NCI-H1105 (cell line): ENCODE measurements around the gene TLCD3B.
"Not testable (repeated sequence)": the region's sequence is repeated elsewhere in the genome, so short reads cannot be mapped to it uniquely, and the experiment has no call there.

Experiments
- DNase-seq: peaks from one replicate; lab custom pipeline; 2025; lab: John Stamatoyannopoulos, UW

TLCD3B gene

DNA sequence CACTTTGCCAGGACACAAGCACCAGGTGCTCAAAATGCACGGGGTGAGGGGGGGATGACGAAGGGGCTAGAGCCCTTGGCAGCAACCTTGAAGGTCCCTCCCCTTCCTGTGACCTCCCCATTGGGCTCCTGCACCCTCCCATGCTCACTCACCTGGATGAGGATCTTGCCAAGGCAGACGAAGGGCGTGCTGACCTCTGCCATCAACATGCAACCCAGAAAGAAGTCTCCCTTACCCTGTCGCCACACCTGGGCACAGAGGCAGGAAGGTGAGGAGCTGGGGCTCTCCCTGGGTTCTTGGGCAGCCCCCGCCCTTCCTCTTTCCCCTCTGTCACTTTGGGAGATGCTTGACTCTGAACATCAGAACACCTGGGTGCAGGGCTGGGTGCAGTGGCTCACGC is 5.5 kb downstream of the TLCD3B start:
- no peak for DNase-seq

DNA sequence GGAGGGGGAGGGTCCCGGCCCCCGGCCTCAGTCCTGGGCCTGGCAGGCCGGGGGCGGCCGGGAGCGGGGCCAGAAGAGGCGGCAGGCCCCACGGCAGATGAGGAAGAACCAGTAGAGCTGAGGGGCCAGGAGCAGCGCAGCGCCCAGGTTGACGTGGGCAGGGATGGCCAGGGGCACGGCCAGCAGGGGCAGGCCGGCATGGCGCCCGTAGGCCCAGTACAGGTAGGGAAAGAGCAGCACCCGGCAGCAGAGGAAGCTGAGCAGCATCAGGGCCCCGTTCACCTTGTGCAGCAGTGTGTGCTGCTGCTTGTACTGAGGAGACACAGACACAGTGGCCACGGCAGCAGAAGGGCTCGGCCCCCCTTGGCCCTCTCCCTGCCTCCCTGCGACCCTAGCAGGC is 5.9 kb downstream of the TLCD3B start:
- DNase-seq: no peak

DNA sequence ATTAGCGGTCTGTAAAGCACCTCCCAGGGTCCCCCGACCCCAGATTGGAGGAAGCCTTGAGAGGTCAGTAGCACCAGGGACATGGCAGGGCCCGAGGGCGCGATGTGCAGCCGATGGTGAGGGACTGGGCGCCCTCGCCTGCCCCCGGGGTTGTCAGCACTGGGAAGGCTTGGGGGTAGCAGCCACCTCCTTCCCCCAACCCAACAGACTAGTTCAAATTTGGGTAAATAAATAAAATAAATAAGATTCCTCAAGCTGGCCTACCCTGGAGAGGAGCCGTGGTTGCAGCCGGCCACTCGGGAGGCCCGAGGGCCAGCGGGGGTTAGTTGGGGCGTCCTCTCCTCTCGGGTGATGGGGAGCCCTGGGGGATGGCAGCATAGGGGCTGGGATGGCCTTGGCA is 6.6 kb downstream of the TLCD3B start:
- no peak for DNase-seq

DNA sequence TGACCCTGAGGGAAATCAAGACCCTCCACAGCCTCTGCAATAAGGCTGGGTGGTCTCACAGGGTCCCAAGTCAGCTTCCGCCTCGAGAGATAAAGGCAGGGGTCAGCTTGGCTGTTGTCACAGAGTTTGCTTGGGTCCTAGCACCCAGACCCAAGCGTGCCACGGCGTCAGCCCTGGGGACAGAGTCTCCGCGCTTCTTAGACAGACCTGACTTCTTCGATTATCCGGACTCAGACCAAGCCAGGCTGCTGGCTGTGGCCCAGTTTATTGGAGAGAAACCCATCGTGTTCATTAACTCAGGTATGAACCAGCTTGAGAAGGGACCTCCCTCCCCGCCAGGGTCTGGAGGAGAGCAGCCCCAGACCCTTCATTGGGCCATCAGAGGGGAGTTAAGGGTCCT is 7.5 kb downstream of the TLCD3B start:
- DNase-seq: no peak

DNA sequence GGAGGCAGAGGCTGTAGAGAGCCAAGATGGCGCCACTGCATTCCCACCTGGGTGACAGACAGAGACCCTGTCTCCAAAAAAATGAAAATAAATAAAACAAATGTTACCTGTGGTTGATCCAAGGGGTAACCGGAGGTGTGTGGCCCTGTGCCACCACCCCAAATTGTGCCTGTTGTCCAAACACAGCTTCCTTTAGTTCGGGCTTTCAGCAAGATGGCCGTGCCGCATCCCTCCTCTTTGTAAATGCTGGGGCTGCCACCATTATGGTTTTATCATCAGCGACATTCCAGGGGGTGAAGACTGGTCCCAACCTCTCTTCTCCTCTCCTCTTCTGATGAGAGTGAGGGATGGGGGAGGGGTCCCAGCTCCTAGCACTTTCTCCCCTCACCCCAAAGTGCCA is 8.2 kb downstream of the TLCD3B start, which contains the start of gene C16orf92:
Gene C16orf92, plus strand, starts transcription at position 312 of the 400 bp plus-strand sequence. CDS start 143 bp downstream, outside the sequence.
- DNase-seq: no peak

DNA sequence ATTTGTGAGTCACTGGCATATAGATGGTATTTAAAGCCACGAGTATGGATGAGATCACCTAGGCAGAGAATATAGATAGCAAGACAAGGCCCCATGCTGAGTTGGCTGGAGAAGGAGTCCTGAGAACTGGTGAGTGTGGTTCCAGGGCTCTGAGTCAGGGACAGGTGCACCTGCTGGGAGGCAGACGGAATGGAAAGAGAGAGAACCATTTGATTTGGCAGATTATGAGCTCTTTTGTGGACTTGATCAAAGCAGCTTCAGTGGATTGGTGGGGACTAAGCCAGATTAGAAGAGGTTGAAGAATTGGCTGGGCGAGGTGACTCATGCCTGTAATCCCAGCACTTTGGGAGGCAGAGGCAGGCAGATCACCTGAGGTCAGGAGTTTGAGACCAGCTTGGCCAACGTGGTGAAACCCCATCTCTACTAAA is 12.3 kb downstream of the TLCD3B start:
- no peak for DNase-seq

DNA sequence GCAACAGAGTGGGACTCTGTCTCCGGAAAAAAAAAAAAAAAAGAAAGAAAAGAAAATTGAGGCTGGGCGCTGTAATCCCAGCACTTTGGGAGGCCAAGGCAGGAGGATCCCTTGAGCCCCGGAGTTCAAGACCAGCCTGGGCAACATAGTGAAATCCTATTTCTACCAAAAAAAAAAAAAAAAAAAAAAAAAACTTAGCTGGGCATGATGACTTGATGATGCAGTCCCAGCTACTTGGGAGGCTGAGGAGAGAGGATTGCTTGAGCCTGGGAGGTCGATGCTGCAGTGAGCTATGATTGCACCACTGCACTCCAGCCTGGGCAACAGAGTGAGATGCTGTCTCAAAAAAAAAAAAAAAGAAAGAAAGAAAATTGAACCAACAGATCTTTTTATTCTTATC is 13.1 kb downstream of the TLCD3B start:
- DNase-seq: not testable (repeated sequence)

DNA sequence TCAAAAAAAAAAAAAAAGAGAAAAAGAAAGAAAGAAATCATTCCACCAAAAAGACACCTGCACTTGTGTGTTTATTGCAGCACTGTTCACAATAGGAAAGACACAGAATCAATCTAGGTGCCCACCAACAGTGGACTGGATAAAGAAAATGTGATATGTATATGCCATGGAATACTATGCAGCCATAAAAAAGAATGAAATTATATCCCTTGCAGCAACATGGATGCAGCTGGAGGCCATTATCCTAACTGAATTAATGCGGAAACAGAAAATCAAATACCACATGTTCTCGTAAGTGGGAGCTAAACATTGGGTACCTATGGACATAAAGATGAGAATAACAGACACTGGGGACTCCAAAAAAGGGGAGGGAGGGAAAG is 13.8 kb downstream of the TLCD3B start:
- DNase-seq: no peak

DNA sequence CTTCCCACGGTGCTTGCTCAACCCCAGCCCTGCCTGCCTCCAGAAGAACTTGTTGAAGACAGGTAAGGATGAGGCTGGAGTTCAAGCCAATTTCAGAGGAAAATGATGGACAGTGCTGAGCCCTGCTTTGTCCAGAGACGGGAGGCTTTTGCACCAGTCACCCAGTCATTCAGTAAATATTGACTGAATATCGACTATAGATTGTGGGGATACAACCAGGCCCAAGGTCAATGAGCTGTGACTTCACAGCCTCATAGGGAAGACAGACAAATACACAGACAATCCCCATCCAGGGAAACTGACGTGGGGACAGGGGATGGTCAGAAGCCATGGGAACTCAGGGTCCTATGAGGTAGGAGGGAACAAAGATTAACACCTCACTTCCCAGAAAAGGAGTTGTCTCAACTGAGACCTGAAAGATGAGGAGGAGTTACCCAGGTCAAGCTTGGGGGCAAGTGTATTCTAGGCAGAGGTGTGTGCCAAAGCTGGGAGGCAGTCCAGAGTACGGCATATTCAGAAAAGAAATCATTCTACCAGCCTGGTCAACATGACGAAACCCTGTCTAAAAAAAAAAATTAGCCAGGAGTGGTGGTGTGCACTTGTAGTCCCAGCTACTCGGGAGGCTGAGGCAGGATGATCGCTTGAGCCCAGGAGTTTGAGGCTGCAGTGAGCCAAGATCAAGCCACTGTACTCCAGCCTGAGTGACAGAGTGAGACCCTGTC is 14.4 kb downstream of the TLCD3B start:
- DNase-seq: no peak

DNA sequence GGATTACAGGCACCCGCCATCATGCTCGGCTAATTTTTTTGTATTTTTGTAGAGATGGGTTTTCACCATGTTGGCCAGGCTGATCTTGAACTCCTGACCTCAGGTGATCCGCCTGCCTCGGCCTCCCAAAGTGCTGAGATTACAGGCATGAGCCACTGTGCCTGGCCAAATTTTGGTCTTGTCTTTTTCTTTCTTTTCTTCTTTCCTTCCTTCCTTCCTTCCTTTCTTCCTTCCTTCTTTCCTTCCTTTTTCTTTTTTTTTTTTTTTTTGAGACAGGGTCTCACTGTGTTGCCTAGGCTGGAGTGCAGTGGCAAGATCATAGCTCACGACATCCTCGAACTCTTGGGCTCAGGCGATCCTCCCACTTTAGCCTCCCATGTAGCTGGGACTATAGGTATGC is 15.6 kb downstream of the TLCD3B start:
- not testable (repeated sequence) for DNase-seq

DNA sequence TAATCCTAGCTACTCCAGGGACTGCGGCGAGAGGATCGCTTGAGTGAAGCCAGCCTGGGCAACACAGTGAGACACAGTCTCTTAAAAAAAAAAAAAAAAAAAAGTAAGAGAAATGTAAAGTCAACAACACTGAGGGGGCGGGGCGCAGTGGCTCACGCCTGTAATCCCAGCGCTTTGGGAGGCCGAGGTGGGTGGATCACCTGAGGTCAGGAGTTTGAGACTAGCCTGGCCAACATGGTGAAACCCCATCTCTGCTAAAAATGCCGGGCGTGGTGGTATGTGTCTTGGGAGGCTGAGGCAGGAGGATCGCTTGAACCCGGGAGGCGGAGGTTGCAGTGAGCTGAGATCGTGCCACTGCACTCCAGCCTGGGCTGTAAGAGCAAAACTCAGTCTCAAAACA is 18.5 kb downstream of the TLCD3B start:
- not testable (repeated sequence) for DNase-seq

DNA sequence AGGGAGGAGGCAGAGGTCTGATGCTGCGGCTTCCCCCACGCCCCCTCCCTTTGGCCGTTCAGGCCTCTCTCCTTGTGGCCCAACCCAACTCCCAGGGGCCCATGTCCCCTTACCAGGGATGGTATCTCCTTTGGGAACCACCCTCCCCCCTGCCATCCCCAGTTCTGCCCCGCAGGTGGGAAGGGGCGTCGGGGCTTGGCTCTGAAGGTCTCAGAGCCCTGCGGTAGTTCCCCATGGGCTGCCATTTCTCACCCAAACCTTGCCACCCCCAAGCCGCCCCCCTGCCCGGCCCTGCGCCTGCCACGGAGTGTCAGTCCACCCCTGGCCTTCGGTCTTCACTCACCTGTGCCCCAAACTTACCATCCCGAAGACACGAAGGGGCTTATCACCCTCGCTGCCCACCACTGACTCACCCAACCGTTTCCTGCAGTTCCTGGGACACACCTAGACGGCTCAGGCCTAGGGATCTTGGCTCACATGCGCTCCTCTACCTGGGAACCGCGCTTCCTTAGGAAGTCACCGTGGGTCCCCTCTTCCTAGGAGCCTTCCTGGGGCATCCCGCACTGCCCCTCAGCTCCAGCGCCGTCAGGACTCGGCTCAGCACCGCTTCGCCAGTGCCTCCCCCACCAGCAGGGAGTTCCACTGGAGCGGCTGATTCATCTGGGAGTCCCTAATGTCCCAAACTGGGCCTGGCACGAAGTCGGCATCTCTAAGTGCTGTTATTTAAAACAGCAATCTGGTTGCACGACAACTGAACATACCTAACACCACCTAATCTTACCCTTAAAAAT is 19.2 kb downstream of the TLCD3B start:
- DNase-seq: no peak

DNA sequence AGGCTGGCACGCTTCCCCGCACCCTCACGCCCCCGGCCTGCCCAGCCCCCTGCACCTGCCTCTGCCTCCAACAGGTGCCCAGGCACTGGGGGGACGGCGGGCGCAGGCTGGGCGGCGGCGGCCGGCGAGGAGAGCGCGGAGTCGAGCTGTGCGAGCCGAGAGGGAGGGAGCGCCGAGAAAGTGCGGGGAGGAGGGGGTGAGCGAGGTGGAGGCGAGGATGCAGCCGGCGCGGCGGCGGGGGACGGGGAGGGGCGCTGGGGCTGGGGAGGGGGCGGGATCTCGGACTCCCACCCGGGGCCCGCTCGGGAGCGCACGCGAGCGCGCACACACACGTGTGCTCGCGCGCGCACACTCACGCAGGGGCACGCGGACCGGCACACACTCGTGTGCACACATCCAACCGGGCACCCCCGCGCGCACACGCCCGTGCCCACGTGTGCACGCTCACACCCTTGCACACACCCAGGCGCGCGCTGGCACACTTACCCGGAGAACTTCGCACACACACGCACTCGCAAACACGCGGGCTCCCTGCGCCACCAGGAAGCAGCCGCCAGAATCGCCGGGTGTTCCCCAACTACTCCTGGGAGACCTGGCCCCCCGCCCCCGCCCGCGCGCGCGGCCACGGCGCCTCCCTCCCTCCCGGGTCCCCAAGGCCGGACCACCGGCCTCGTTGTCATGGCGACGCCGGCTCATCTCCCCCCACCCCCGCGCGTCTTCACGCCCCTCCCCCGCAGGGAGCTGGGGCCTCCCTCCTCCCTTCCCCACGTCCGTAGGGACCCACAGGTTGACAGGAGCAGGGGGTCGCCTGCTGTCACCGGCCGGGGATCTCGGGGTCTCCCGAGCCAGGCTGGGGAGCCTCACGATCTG is 20.0 kb downstream of the TLCD3B start, which contains the start of gene DOC2A:
Gene DOC2A, minus strand, starts transcription at position 184 of the 870 bp plus-strand sequence. CDS start 805 bp downstream, outside the sequence.
- peak; percentile 42 for DNase-seq

DNA sequence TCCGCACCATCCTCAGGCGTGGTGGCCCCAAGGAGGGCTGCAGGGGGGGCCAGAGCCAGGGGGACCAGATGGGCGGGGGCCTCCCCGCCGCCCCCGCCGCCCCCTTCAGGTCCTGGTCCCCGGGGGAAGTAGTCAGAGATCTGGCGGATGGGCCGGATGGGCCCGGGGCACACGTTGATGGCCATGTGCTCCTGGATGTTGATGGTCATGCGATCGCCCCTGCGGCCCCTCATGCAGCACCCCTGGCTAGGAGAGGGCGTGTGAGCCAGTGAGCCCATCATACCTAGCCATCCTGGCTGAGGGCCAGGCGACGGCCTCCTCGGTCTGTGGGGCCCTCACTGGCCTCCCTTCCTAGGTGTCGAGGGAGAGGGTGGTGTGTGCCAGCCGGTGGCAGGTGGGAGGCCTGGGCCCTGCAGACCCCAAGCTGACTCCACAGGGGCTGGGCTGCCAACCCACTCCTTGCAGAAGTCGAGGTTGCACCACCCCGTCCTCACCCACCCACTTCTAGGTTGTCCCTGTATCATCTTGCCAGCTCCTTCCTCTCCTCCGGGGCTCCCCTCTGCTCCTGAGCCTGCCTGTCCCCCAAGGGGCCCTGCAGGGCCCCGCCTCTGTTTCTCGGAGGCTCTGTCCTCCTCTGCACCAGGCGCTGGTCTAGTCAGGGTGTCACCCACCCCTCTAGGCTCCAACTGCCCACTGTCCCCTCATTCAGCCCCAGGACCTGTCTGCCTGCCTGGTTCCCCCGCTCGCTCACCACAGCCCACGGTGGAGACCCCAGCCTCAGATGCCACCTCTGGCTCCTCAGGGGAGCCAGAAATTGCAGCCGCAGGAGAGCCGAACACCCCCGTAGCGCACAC is 20.9 kb downstream of the TLCD3B start:
- no peak for DNase-seq

DNA sequence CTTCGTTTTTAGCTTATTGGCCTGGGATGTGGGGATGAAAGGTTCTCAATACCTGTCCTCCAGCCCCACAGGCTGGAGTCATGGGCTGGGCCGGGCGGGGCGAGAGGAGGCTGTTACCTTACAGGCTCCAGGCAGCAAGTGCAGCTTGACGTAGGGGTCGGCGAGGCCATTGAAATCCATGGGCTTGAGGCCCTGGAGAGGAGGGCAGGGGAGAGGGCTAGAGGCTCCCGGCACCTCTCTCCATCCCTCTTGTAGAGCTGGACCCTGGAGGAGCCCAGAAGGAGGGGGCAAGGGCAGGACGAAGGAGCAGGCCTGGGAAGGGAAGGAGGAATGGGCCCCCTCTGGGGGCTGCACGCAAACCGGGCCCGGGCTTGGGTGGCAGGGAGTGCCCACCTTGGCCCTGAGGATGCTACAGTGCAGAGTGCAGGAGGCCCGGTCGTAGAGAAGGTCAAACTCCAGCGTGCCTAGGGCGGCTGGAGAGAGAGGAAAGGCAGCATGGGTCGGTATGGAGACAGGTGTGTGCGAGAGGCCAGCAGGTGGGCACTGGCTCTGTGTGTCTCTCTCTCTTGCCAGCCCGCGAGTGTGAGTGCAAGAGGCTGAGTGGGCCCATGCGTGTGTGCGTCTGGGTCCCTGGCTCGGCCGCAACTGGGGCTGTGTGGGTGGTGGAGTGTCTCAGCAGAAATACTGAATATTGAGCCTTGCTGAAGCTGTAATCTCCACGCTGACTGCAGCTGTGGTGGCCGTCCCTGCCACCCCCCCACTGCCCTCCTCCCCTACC is 21.8 kb downstream of the TLCD3B start:
- DNase-seq: no peak

DNA sequence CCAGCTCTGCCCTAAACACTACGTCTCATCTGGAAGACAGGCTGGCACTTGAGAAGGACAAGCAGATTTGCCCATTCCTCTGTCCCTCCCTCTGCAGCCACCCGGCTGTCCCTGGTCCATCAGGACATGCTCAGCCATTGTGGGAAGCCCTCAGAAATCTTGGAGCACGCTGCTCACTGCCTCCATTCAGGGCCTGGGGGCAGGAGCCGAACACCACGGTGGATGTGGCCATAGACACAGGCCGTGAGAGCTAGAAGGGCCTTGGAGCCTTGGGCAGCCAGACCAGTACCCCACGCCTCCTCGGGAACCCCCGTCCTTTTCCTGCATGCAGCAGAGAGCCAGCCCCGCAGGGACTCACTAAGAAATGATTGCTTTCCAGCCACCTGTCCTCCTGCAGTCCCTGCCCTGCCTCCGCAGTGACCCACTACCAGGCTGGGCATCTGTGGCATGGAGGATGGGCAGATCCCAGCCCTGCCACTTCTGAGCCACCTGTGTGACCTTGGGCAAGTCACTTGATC is 23.6 kb downstream of the TLCD3B start:
- DNase-seq: no peak

DNA sequence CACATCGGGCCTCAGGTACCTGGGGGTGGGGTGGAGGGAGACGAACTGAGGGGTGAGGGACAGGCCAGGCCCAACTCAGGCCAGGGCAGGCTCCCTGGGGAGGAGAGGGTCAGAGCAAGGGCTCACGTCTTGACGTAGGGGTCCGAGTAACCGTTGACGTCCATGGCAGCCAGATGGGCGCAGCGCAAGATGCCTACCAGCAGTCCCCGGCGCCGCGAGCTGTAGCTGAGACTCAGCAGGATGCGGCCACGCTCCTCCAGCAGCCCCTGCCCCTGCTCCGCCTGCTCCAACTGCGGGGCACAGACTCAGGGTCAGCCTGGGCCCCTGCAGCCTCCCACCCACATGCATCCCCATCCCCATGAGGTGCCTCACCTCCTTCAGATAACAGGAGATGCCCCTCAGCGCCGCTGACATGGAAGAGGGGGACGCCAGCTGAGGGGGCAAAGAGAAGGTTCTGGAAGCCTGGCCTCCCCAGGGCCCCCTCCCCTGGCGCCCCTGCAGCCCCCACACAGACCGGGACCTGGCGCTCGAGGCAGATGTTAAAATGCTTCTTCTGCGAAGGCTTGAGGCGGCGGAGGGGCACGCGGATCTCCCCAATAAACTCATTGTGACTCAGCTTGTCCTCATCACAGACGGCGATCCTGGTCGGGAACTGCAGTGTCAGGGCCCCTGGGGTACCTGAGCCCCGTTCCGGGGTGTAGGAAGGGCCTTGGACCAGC is 24.3 kb downstream of the TLCD3B start:
- DNase-seq: no peak

DNA sequence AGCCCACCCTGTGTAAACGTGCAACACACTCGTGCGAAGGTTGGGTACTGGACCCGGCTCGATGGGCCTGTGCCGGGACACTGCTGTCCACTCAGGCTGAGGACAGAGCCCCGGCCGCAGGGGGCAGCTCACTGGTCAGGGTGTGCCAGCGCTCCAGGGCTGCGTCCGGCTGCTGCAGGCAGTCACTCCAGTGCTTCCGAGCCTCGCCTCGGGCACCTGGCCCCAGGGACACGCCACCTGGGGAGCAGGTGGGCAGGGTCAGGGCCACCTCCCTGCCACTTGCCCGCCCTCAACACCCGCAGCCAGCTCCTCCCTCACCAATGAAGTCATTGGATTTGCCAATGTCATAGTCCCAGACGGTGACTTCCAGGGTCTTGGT is 25.0 kb downstream of the TLCD3B start:
- no peak for DNase-seq

DNA sequence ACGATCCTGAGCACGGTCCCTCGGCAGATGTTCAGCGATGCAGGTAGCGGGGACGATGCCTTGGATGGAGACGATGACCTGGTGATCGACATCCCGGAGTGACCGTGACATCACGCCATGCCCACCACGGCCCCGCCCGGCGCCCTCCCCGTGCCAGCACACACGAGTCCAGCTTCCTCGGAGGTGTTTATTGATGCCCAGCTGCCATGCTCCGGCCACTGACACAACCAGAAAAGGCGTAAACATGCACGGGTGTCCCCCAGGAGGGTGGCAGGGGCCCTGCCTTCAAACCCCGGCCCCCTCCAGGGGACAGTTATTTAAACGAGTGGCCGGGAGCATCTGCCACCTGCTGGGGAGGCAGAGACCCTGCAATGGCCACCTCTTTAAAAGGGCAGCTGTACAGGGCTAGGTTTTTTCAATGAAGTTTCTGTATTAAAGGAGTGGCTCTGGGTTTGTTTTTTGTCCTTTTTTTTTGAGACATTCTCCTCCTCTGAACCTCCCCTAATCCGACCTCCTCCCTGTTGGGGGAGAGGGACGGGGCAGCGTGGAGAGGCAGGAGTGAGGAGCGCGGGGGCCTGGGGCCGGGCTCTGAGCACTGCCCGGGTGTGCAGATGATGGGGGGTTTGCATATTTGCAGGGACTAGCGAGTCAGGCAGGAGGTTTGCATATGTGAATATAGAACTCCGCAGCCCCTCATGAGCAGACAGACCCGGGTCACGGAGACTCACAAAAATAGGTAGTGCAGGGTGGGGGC is 25.6 kb downstream of the TLCD3B start:
- DNase-seq: no peak
